GM12891 (cell line): Measurements from ENCODE around the gene PGAM2.
"Not testable (repeated sequence)": the region's sequence is repeated elsewhere in the genome, so short reads cannot be mapped to it uniquely, and the experiment has no call there.

Source experiments
- POLR2A ChIP-seq: IDR thresholded peaks from 2 replicates; pipeline ENCODE4 v1.6.1; 2011; ENCODE audit warnings: low read depth, low read length, control low read depth
- POLR2AphosphoS5 ChIP-seq: IDR thresholded peaks from 2 replicates; pipeline ENCODE4 v1.6.1; 2011; ENCODE audit warnings: low read depth, low read length, control low read depth
- SPI1 ChIP-seq: IDR thresholded peaks from 2 replicates; pipeline ENCODE4 v1.6.1; 2011; ENCODE audit warnings: low read depth, low read length, control low read depth
- TAF1 ChIP-seq: IDR thresholded peaks from 2 replicates; pipeline ENCODE4 v1.6.1; 2011; ENCODE audit warnings: low read depth, low read length, control low read depth

DNA sequence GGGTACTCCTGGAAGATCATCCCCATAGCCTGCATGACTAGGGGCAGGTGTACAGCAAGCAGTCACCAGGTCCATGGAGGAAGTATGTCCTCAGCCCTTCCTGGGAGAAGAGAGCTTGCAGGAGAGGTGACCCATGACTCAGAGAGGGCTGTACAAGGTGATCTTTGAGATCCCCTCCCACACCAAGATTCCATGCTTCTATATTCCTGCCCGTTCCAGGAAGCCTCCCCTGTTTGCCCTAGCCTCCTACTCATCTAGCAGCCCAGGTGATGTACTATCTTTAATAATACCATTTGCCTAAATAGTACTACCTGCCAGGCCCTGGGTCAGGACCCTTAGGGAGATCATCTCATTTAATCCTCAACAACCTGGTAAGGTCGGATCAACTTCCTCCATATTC, 27.4 kb downstream of the PGAM2 start:
- not testable (repeated sequence) for TF ChIP-seq TAF1, POLR2A, POLR2AphosphoS5, SPI1
